Osteoblast (primary cell): ENCODE measurements around the gene ZBP1. TPM values are rescaled to one million over a fixed set of nuclear protein-coding genes. Genes with fewer than 3 reads are reported as not detected.

Experiments
- DNase-seq: peaks from one replicate; pipeline ENCODE4 v3.0.0; 2011; ENCODE audit warnings: low spot score, mixed read lengths; ENCODE audit not compliant: insufficient read length; ENCODE audit errors: missing footprints
- H2AFZ ChIP-seq: 2 replicates; pipeline ENCODE4 v1.6.0; 2011; ENCODE audit warnings: mild to moderate bottlenecking, low read length
- H3K27ac ChIP-seq: 2 replicates; pipeline ENCODE4 v1.5.1; 2011; ENCODE audit warnings: mild to moderate bottlenecking, low read depth, low read length, moderate library complexity
- H3K27me3 ChIP-seq: 2 replicates; pipeline ENCODE4 v1.6.0; 2012; ENCODE audit warnings: mild to moderate bottlenecking, control low read depth, inconsistent platforms, low read length, moderate library complexity; ENCODE audit not compliant: insufficient read depth
- H3K36me3 ChIP-seq: 2 replicates; pipeline ENCODE4 v1.5.1; 2011; ENCODE audit warnings: mild to moderate bottlenecking, low read length, control low read depth, moderate library complexity; ENCODE audit not compliant: insufficient read depth
- H3K4me1 ChIP-seq: 2 replicates; pipeline ENCODE4 v1.5.1; 2011; ENCODE audit warnings: mild to moderate bottlenecking, low read length, control low read depth, moderate library complexity; ENCODE audit not compliant: insufficient read depth
- H3K4me2 ChIP-seq: 2 replicates; pipeline ENCODE4 v1.6.0; 2011; ENCODE audit warnings: mild to moderate bottlenecking, low read length; ENCODE audit not compliant: insufficient read depth
- H3K4me3 ChIP-seq: fragments of 200-600 bp; sonication (generic); 3 replicates; pipeline ENCODE4 v1.5.1; 2012; ENCODE audit warnings: mild to moderate bottlenecking, low read length, inconsistent platforms; ENCODE audit not compliant: insufficient read depth
- H3K79me2 ChIP-seq: 2 replicates; pipeline ENCODE4 v1.6.0; 2012; ENCODE audit warnings: mild to moderate bottlenecking, low read length, control low read depth, inconsistent platforms; ENCODE audit not compliant: insufficient read depth
- H3K9me3 ChIP-seq: 2 replicates; pipeline ENCODE4 v1.5.1; 2011; ENCODE audit warnings: low read depth, low read length, control low read depth
- H4K20me1 ChIP-seq: 2 replicates; pipeline ENCODE4 v1.6.0; 2012; ENCODE audit warnings: mild to moderate bottlenecking, low read length, control low read depth; ENCODE audit not compliant: insufficient read depth
- CTCF ChIP-seq: IDR thresholded peaks from 2 replicates; pipeline ENCODE4 v1.5.1; 2011; ENCODE audit warnings: mild to moderate bottlenecking, low read depth, low read length, moderate library complexity; ENCODE audit errors: extremely low read depth
- total RNA-seq: library from RNA; depleted of rRNA; stranded (reverse); fragments of >200 nt; gene quantifications from 2 replicates; pipeline ENCODE4 v1.2.3, GENCODE V29; 2012

Gene ZBP1
- total RNA-seq, 1 donor: not detected

DNA sequence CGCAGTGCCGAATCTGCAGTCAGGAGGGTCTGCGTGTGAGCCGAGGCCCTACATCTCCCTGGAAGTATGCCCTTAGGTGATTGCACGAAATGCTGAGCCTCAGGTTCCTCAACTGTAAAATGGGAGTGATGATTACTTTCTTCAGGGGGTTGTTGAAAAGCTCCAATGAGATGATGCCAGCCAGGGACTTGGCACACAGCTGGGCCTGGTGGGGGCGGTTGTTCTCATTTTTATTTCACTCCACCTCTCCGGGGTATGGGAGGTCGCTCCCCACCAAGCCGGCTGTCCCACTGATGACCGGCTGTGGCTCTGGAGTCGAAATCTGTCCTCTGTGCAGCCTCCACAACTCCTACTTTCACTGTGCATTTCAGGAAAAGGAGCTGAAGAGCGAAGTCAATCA, 51.3 kb downstream of the ZBP1 start:
- Histone ChIP-seq H3K4me1 (no peaks in the 10 kb centered on the region), H4K20me1 (no peaks in the 10 kb centered on the region), H3K9me3 (no peaks in the 10 kb centered on the region), H3K27me3 (peaks cover 23% of the 10 kb centered on the region), H2AFZ (no peak overlapping the region), H3K79me2 (no peaks in the 10 kb centered on the region), H3K36me3 (no peaks in the 10 kb centered on the region), H3K4me2 (no peak overlapping the region), H3K27ac (no peak overlapping the region), H3K4me3 (no peak overlapping the region)
- peak; percentile 25 for DNase-seq
- no peak for TF ChIP-seq CTCF

DNA sequence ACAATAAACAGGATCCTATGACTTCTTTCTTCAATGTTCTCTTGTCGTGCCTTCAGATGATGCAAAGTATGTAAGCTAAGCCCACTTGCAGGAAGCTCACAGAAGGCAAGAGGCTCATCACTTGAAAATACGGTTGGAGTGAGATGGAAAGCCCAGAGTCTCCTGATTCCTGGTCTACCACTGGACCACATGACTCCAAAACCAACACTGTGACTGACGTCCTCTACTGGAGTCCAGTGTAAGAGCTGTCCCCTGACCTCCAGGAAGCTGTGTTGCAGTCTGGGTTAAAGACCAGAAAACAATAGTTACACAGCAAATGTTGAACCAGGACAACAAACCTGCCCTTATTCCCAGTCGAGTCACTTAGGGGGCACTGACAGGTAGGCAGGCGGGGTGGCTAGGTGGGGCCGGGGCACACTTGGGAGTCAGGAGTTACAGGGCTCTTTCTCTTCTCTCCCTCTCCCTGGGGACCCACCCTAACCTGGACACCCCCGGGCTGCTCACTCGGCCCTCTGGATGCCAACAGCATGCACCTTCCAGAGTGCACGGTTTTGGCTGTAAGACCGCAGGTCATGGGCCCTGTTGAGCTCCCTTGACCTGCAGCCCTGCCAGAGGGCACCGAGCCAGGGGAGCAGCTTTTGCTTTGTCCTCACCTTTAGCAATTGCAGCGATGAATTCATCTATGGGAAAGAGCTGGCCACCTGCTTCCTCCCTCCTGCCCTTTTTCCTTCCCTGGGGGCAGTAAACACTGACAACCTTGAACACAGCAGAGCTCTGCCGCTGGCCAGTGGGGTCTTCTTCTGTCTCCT, 51.9 kb downstream of the ZBP1 start:
- no peak overlapping the region for H3K27ac ChIP-seq
- no peak overlapping the region for H3K4me2 ChIP-seq
- no peaks in the 10 kb centered on the region for H3K4me1 ChIP-seq
- H3K36me3 ChIP-seq: no peaks in the 10 kb centered on the region
- H4K20me1 ChIP-seq: no peaks in the 10 kb centered on the region
- H3K79me2 ChIP-seq: no peaks in the 10 kb centered on the region
- H3K9me3 ChIP-seq: no peaks in the 10 kb centered on the region
- H2AFZ ChIP-seq: no peak overlapping the region
- peak; percentile 37 for DNase-seq
- no peak for TF ChIP-seq CTCF
- H3K4me3 ChIP-seq: no peak overlapping the region
- peaks cover 18% of the 10 kb centered on the region for H3K27me3 ChIP-seq

- H3K36me3 ChIP-seq: no peaks in the 10 kb centered on the region
- no peak overlapping the region for H3K4me2 ChIP-seq
- peaks cover 16% of the 10 kb centered on the region for H3K27me3 ChIP-seq
- H3K4me3 ChIP-seq: no peak overlapping the region
- no peak for TF ChIP-seq CTCF
- no peak overlapping the region for H2AFZ ChIP-seq
- no peaks in the 10 kb centered on the region for H3K9me3 ChIP-seq
- no peak overlapping the region for H3K27ac ChIP-seq
- no peaks in the 10 kb centered on the region for H4K20me1 ChIP-seq
- H3K79me2 ChIP-seq: no peaks in the 10 kb centered on the region
- no peaks in the 10 kb centered on the region for H3K4me1 ChIP-seq
- DNase-seq: peak; percentile 46
These were observed 52.7 kb downstream of the ZBP1 start for GRCh38 chr20:57567471-57568079.

DNA sequence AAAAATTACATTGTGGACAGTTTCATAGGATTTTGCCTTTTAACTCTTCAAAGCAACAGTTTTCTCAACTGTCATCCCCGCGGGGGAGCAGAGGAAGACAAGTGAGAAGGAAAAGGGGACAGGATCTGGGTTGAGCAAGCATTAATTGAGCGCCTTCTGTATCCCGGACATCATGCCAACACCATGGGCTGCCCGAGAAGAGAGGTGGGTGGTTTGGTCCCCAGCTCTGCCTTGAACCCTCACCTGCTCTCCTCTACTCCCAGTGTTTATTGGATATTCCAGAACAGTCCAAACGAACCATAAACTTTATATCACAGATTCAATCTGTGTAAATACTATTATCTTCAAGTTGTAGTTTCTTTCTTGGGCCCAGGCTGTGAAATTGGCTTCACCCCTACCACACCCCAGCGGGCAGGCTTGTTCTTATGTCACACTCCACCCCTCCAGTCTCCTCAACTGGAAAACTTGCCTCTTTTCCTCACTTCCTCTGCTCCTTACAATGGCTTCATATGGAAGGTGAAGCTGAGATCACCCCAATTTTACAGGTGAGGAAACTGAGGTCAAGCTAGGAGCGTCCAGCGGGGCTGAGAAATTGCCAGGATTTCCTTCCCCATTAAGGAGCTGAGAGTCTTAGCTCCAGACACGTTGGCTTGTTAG, 53.3 kb downstream of the ZBP1 start:
- Histone ChIP-seq H3K4me1 (no peaks in the 10 kb centered on the region), H3K4me2 (no peak overlapping the region), H3K27ac (no peak overlapping the region), H3K9me3 (no peaks in the 10 kb centered on the region), H3K79me2 (no peaks in the 10 kb centered on the region), H4K20me1 (no peaks in the 10 kb centered on the region), H3K36me3 (no peaks in the 10 kb centered on the region), H2AFZ (no peak overlapping the region), H3K27me3 (peaks cover 16% of the 10 kb centered on the region), H3K4me3 (no peak overlapping the region)
- peak; percentile 4 for DNase-seq
- TF ChIP-seq CTCF: no peak
